Measurements from ENCODE around the gene HACE1.
"Not testable (repeated sequence)": the region's sequence is repeated elsewhere in the genome, so short reads cannot be mapped to it uniquely, and the experiment has no call there.

The HACE1 gene

GRCh38 chr6:104859225-104860146 is at the start of gene HACE1:
Gene HACE1 (minus strand): TSS chr6:104859919. CDS start chr6:104859642, 277 bp downstream.
- peak within 1 kb of the TSS; percentile 72 for H3K27ac ChIP-seq
- H3K4me3 ChIP-seq (ENCODE audit: low read depth, low read length), result peak within 1 kb of the TSS; percentile 84

GRCh38 chr6:104908888-104909525 is 49.3 kb upstream of the HACE1 start:
- TF ChIP-seq CTCF (IDR thresholded peaks at IDR 0.05; ENCODE audit: low read depth, low read length), result no peak
- Histone ChIP-seq H3K27me3 (ENCODE audit: insufficient read depth, low read depth, severe bottlenecking) (no peaks in the 10 kb centered on the region), H3K36me3 (no peaks in the 10 kb centered on the region), H3K9me3 (ENCODE audit: severe bottlenecking) (no peaks in the 10 kb centered on the region), H3K27ac (no peak overlapping the region), H3K4me3 (ENCODE audit: low read depth, low read length) (no peak overlapping the region)
- DNase-seq, result no peak

More at GRCh38 chr6:104859225-104860146, at the start of gene HACE1:
- TF ChIP-seq CTCF (IDR thresholded peaks at IDR 0.05; ENCODE audit: low read depth, low read length), result 0 out of 2 replicates have a peak, but pooled peaks have one; percentile 22
- no peaks in the 10 kb centered on the region for H3K9me3 ChIP-seq (ENCODE audit: severe bottlenecking)
- peak; percentile 94 for DNase-seq
- H3K27me3 ChIP-seq (ENCODE audit: insufficient read depth, low read depth, severe bottlenecking), result no peaks in the 10 kb centered on the region
- no peaks in the 10 kb centered on the region; the same call in 1 of the 2 replicates for H3K36me3 ChIP-seq

GRCh38 chr6:104908031-104908887 is 48.5 kb upstream of the HACE1 start:
- Histone ChIP-seq H3K4me3 (ENCODE audit: low read depth, low read length) (no peak overlapping the region), H3K36me3 (no peaks in the 10 kb centered on the region), H3K9me3 (ENCODE audit: severe bottlenecking) (no peaks in the 10 kb centered on the region), H3K27me3 (ENCODE audit: insufficient read depth, low read depth, severe bottlenecking) (no peaks in the 10 kb centered on the region), H3K27ac (no peak overlapping the region)
- no peak for DNase-seq
- no peak for TF ChIP-seq CTCF (IDR thresholded peaks at IDR 0.05; ENCODE audit: low read depth, low read length)

- H3K9me3 ChIP-seq (ENCODE audit: severe bottlenecking); H3K27me3 ChIP-seq (ENCODE audit: insufficient read depth, low read depth, severe bottlenecking); H3K36me3 ChIP-seq; DNase-seq; H3K4me3 ChIP-seq (ENCODE audit: low read depth, low read length); H3K27ac ChIP-seq: not testable (repeated sequence)
Measured at GRCh38 chr6:104898893-104899292, 39.2 kb upstream of the HACE1 start.

GRCh38 chr6:104896914-104897313 is 37.2 kb upstream of the HACE1 start:
- Histone ChIP-seq H3K27ac (no peak overlapping the region), H3K4me3 (ENCODE audit: low read depth, low read length) (no peak overlapping the region), H3K36me3 (no peaks in the 10 kb centered on the region), H3K9me3 (ENCODE audit: severe bottlenecking) (peaks cover 2% of the 10 kb centered on the region), H3K27me3 (ENCODE audit: insufficient read depth, low read depth, severe bottlenecking) (no peaks in the 10 kb centered on the region)
- no peak for TF ChIP-seq CTCF (IDR thresholded peaks at IDR 0.05; ENCODE audit: low read depth, low read length)
- DNase-seq, result no peak

Data from WERI-Rb-1 (cell line).